ENCODE data around the gene MAP7. TPM values are rescaled to one million over a fixed set of nuclear protein-coding genes. Genes with fewer than 3 reads are reported as not detected.

Gene MAP7
- total and polyA plus RNA-seq, 2 experiments from 2014 or later = 44.7 to 49.2 TPM

GRCh38 chr6:136576821-136577220, 26.6 kb upstream of the MAP7 start:
- no peak for ATAC-seq
- H3K9me3 Mint-ChIP-seq = peaks cover 7% of the 10 kb centered on the region
- Histone ChIP-seq H3F3A (replicated peaks; ENCODE audit: low read depth) (no peaks in the 10 kb centered on the region), H3K9me2 (ENCODE audit: insufficient read depth) (no peaks in the 10 kb centered on the region; the same call in 1 of the 2 replicates), H3K4me1 (ENCODE audit: insufficient read depth) (no peaks in the 10 kb centered on the region; the same call in 1 of the 2 replicates), H3K4me2 (no peak overlapping the region), H3K36me3 (ENCODE audit: insufficient read depth) (peaks cover 1% of the 10 kb centered on the region), H2AFZ (no peak overlapping the region), H3K79me2 (replicated peaks; ENCODE audit: insufficient read depth) (no peaks in the 10 kb centered on the region), H3K27ac (ENCODE audit: low read depth) (no peak overlapping the region), H3K27me3 (ENCODE audit: insufficient read depth) (no peaks in the 10 kb centered on the region), H3K4me3 (no peak overlapping the region), H4K20me1 (replicated peaks; ENCODE audit: insufficient read depth) (no peaks in the 10 kb centered on the region)
- 0 out of 3 replicates have a peak, but pooled peaks cover 4% of the 10 kb centered on the region for H3K4me1 Mint-ChIP-seq
- no peak for TF ChIP-seq ETS1 (IDR thresholded peaks at IDR 0.05)
- TF ChIP-seq CREB1 (CRISPR knock-in tag; IDR thresholded peaks at IDR 0.05; ENCODE audit: low read depth) = no peak
- no peak for TF ChIP-seq ZNF114 (CRISPR knock-in tag; IDR thresholded peaks at IDR 0.05)
- TF ChIP-seq REST (IDR thresholded peaks at IDR 0.05; ENCODE audit: unreplicated experiment) = no peak
- no peak for TF ChIP-seq JUNB (IDR thresholded peaks at IDR 0.05; ENCODE audit: unreplicated experiment)
- no peak for TF ChIP-seq STAT1 (IDR thresholded peaks at IDR 0.05; ENCODE audit: unreplicated experiment)
- TF ChIP-seq POLR2AphosphoS5 (IDR thresholded peaks at IDR 0.05; ENCODE audit: low read depth) = no peak
- TF ChIP-seq NANOG (IDR thresholded peaks at IDR 0.05; ENCODE audit: borderline replicate concordance) = no peak
- TF ChIP-seq CTCF (conservative IDR thresholded peaks at IDR 0.05; ENCODE audit: low read depth in 2 of 2) = no peak
- no peak for TF ChIP-seq EZH2 (IDR thresholded peaks at IDR 0.05; ENCODE audit: low read depth, unreplicated experiment)
- no peak for TF ChIP-seq ZNF462 (CRISPR knock-in tag; IDR thresholded peaks at IDR 0.05)
- no peak for TF ChIP-seq EZH2phosphoT487 (IDR thresholded peaks at IDR 0.05; ENCODE audit: unreplicated experiment)
- no peak for TF ChIP-seq ZNF331 (CRISPR knock-in tag; IDR thresholded peaks at IDR 0.05; ENCODE audit: low read depth)
- peaks cover 6% of the 10 kb centered on the region for H3K36me3 Mint-ChIP-seq (ENCODE audit: low read depth)
- peaks cover under 1% of the 10 kb centered on the region for H3K27me3 Mint-ChIP-seq (ENCODE audit: insufficient read depth, low read depth, poor library complexity)
- H3K4me3 Mint-ChIP-seq = no peak overlapping the region
- no peak for DNase-seq (ENCODE audit: low spot score)
- no peak overlapping the region for H3K27ac Mint-ChIP-seq
